Measurements from ENCODE around the gene PPP1R2. TPM values are rescaled to one million over a fixed set of nuclear protein-coding genes. Genes with fewer than 3 reads are reported as not detected.

Gene PPP1R2
- total and polyA plus RNA-seq, 2 of the 13 experiments (the other 11 are each of a cell fraction or from before 2014, with no cell fraction given), result 36.5 to 86.5 TPM

DNA sequence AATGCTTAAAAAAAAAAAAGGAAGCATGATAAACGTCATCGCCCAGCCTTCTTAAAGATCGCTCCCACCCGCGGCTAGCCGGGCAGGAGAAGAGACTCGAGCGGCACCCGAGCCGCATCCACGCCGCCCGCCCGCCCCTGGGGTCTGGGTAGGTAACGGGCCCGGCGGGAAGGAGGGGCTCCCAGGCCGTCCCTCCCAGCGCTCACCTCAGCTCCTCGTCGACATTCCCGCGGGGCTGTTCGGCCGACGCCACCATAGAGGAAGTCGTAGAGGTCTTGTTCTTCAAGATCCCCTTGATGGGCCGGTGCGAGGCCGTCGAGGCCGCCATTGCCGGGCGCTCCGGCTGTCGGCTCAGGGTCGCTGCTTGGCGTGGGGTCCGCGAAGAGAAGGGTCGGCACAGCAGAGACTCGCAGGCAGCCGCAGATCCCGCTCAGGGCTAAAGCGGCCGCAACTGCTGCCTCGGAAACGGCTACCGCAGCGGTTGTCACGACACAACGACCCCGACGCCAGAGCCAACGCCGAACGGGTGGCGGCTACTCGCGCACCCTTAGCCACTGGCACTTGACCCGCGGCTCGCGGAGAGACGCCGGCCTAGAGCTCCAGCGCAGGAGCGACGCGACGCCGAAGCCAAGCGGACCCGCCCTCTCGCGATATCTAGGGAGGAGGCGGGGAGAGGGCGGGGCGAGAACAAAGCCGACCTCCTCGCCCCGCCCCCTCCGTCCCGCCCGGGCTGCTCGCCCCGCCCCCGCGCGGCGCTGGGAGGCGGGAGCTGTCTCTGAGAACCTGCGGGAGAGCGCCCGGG lies at the start of gene PPP1R2 (continued):
- TF ChIP-seq, protein P1, sequence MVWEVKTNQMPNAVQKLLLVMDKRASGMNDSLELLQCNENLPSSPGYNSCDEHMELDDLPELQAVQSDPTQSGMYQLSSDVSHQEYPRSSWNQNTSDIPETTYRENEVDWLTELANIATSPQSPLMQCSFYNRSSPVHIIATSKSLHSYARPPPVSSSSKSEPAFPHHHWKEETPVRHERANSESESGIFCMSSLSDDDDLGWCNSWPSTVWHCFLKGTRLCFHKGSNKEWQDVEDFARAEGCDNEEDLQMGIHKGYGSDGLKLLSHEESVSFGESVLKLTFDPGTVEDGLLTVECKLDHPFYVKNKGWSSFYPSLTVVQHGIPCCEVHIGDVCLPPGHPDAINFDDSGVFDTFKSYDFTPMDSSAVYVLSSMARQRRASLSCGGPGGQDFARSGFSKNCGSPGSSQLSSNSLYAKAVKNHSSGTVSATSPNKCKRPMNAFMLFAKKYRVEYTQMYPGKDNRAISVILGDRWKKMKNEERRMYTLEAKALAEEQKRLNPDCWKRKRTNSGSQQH (CRISPR knock-in tag; IDR thresholded peaks at IDR 0.05; ENCODE audit: low read depth), result peak; percentile 87
- TF ChIP-seq, protein P2, sequence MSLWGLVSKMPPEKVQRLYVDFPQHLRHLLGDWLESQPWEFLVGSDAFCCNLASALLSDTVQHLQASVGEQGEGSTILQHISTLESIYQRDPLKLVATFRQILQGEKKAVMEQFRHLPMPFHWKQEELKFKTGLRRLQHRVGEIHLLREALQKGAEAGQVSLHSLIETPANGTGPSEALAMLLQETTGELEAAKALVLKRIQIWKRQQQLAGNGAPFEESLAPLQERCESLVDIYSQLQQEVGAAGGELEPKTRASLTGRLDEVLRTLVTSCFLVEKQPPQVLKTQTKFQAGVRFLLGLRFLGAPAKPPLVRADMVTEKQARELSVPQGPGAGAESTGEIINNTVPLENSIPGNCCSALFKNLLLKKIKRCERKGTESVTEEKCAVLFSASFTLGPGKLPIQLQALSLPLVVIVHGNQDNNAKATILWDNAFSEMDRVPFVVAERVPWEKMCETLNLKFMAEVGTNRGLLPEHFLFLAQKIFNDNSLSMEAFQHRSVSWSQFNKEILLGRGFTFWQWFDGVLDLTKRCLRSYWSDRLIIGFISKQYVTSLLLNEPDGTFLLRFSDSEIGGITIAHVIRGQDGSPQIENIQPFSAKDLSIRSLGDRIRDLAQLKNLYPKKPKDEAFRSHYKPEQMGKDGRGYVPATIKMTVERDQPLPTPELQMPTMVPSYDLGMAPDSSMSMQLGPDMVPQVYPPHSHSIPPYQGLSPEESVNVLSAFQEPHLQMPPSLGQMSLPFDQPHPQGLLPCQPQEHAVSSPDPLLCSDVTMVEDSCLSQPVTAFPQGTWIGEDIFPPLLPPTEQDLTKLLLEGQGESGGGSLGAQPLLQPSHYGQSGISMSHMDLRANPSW (CRISPR knock-in tag; IDR thresholded peaks at IDR 0.05; ENCODE audit: borderline replicate concordance), result no peak
- no peak for TF ChIP-seq NFE2L2 (IDR thresholded peaks at IDR 0.05; ENCODE audit: low read length)
- TF ChIP-seq ZFP37 (CRISPR knock-in tag; IDR thresholded peaks at IDR 0.05; ENCODE audit: borderline replicate concordance), result no peak
- TF ChIP-seq, protein P3, sequence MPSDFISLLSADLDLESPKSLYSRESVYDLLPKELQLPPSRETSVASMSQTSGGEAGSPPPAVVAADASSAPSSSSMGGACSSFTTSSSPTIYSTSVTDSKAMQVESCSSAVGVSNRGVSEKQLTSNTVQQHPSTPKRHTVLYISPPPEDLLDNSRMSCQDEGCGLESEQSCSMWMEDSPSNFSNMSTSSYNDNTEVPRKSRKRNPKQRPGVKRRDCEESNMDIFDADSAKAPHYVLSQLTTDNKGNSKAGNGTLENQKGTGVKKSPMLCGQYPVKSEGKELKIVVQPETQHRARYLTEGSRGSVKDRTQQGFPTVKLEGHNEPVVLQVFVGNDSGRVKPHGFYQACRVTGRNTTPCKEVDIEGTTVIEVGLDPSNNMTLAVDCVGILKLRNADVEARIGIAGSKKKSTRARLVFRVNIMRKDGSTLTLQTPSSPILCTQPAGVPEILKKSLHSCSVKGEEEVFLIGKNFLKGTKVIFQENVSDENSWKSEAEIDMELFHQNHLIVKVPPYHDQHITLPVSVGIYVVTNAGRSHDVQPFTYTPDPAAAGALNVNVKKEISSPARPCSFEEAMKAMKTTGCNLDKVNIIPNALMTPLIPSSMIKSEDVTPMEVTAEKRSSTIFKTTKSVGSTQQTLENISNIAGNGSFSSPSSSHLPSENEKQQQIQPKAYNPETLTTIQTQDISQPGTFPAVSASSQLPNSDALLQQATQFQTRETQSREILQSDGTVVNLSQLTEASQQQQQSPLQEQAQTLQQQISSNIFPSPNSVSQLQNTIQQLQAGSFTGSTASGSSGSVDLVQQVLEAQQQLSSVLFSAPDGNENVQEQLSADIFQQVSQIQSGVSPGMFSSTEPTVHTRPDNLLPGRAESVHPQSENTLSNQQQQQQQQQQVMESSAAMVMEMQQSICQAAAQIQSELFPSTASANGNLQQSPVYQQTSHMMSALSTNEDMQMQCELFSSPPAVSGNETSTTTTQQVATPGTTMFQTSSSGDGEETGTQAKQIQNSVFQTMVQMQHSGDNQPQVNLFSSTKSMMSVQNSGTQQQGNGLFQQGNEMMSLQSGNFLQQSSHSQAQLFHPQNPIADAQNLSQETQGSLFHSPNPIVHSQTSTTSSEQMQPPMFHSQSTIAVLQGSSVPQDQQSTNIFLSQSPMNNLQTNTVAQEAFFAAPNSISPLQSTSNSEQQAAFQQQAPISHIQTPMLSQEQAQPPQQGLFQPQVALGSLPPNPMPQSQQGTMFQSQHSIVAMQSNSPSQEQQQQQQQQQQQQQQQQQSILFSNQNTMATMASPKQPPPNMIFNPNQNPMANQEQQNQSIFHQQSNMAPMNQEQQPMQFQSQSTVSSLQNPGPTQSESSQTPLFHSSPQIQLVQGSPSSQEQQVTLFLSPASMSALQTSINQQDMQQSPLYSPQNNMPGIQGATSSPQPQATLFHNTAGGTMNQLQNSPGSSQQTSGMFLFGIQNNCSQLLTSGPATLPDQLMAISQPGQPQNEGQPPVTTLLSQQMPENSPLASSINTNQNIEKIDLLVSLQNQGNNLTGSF (CRISPR knock-in tag; IDR thresholded peaks at IDR 0.05), result 0 out of 2 replicates have a peak, but pooled peaks have one; percentile 64
- TF ChIP-seq AGO2 (optimal IDR thresholded peaks at IDR 0.05; ENCODE audit: low read depth, low read length), result peak; percentile 80
- peak; percentile 59 for TF ChIP-seq GATA4 (IDR thresholded peaks at IDR 0.05; ENCODE audit: borderline replicate concordance, low read depth)
- TF ChIP-seq RFX1 (IDR thresholded peaks at IDR 0.05), result no peak
- TF ChIP-seq, protein P4, sequence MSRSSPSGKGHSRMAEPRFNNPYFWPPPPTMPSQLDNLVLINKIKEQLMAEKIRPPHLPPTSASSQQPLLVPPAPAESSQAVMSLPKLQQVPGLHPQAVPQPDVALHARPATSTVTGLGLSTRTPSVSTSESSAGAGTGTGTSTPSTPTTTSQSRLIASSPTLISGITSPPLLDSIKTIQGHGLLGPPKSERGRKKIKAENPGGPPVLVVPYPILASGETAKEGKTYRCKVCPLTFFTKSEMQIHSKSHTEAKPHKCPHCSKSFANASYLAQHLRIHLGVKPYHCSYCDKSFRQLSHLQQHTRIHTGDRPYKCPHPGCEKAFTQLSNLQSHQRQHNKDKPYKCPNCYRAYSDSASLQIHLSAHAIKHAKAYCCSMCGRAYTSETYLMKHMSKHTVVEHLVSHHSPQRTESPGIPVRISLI (CRISPR knock-in tag; IDR thresholded peaks at IDR 0.05; ENCODE audit: borderline replicate concordance), result no peak
- no peak for TF ChIP-seq RBM39 (IDR thresholded peaks at IDR 0.05; ENCODE audit: low read depth, low read length, poor library complexity, severe bottlenecking)
- TF ChIP-seq ZNF256 (CRISPR knock-in tag; conservative IDR thresholded peaks at IDR 0.05), result 0 out of 2 replicates have a peak, but pooled peaks have one; percentile 78
- TF ChIP-seq, protein P5, sequence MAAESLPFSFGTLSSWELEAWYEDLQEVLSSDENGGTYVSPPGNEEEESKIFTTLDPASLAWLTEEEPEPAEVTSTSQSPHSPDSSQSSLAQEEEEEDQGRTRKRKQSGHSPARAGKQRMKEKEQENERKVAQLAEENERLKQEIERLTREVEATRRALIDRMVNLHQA (CRISPR knock-in tag; IDR thresholded peaks at IDR 0.05), result no peak
- no peak for TF ChIP-seq SMYD3 (CRISPR knock-in tag; IDR thresholded peaks at IDR 0.05)
- TF ChIP-seq MED1 (CRISPR knock-in tag; IDR thresholded peaks at IDR 0.05), result peak; percentile 41; the same call in 1 of the 2 replicates
- TF ChIP-seq ZNF614 (CRISPR knock-in tag; IDR thresholded peaks at IDR 0.05; ENCODE audit: borderline replicate concordance), result 0 out of 2 replicates have a peak, but pooled peaks have one; percentile 8
- TF ChIP-seq JARID2 (CRISPR knock-in tag; IDR thresholded peaks at IDR 0.05; ENCODE audit: insufficient replicate concordance), result peak; percentile 32
